ENCODE results near the gene GLIS1.

Gene GLIS1

DNA sequence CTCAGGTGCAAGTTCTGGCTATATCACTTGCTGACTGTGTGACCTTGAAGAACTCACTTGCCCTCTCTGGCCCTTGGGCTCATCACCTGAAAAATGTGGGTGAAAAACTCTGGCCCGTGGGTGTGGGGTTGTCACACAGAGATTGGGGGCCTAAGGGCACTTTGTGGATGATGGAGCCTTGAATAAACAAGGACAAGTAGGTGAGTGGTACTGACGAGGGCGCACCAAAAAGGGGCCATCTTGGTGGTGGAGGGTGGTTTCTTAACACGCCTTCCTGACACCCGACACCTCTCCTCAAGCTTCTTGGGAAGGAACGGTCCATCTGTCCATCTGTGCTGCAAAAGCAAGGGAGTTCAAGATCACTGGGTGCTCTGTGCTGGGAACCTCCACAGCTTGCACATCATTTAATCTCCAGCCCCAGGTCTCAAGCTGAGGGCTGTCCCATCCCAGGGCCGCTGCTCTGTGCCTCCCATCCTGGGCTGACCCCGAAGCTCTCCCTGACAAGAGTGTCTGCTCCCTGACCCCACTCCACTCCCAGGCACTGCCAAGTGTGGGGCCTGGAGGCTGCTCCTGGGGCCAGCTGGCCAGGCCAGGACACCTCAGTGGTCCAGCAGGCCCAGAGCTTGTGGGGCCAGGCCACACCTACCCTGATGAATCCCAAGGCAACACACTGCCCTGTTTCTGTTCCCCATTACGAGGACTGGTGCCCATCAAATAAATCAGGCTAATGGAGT is 97.3 kb downstream of the GLIS1 start:
- H3K4me3 ChIP-seq (ENCODE audit: low read length): no peak overlapping the region
- no peaks in the 10 kb centered on the region for H3K36me3 ChIP-seq (ENCODE audit: insufficient read depth, low read length)
- no peaks in the 10 kb centered on the region for H3K9me3 ChIP-seq (ENCODE audit: insufficient read depth, low read depth, low read length)
- 87% methylated on average over 9 of the region's 9 CpGs for WGBS
- no peak overlapping the region for H3K9ac ChIP-seq (ENCODE audit: low read depth, low read length)
- no peak overlapping the region for H3K27ac ChIP-seq (ENCODE audit: low read depth, low read length)
- H3K4me1 ChIP-seq (ENCODE audit: insufficient read depth, low read length): no peaks in the 10 kb centered on the region
- no peaks in the 10 kb centered on the region for H3K27me3 ChIP-seq (ENCODE audit: insufficient read depth, low read length)

DNA sequence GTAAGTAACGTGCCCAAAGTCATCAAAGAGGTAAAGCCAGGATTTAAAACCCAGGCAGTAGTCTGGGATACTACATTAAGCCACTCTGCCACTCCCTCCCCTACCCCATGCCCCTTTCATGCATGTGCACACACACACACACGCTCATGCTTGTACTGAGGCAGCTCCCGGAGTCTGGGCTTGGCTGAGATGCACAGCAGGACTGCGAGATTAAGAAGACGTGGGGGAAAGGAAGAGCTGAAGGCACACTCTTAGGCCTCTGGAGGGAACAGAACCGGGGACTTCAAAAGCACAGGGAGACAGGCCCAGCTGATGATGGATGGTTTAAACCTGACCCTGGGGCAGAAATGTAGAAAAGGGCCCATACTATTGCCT is 98.3 kb downstream of the GLIS1 start:
- WGBS: 84% methylated on average over 6 of the region's 6 CpGs

DNA sequence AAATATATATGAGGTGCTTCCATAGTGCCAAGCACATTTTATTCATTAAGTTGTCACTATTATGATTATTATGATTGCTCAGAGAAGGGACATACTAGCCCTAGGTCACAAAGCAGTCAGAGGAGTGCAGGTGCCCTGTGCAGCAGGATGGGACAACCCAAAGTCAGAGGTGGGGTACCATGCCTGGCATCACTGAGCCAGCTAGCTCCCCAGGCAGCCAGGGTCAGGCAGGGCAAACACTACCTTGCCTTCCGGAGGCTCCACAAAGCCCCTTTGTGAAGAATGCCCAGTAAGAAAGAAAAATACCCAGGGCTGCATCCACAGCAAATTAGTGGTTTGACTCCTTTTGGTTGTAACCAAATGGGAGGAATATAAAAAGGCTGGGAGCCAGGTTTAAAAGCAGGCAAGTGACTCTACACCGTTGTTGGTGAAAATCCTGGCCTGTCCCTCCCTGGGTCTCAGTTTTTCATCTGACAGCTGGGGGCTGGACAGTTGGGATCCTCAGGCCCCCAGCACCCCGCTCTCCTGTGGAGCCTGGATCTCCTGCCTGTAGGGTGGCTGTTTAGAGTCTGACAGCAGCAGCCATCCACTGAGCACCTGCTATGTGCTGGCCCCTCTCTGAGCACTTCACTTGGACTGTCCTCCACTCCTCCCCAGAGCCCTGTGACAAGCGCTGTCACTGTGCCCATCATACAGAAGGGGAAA is 98.8 kb downstream of the GLIS1 start:
- Histone ChIP-seq H3K4me3 (ENCODE audit: low read length) (no peak overlapping the region), H3K36me3 (ENCODE audit: insufficient read depth, low read length) (no peaks in the 10 kb centered on the region), H3K27me3 (ENCODE audit: insufficient read depth, low read length) (no peaks in the 10 kb centered on the region), H3K9ac (ENCODE audit: low read depth, low read length) (no peak overlapping the region), H3K27ac (ENCODE audit: low read depth, low read length) (no peak overlapping the region), H3K4me1 (ENCODE audit: insufficient read depth, low read length) (peaks cover under 1% of the 10 kb centered on the region; the same call in 1 of the 2 replicates), H3K9me3 (ENCODE audit: insufficient read depth, low read depth, low read length) (no peaks in the 10 kb centered on the region)
- 95% methylated on average over 4 of the region's 4 CpGs for WGBS

More for the DNA sequence above, 98.3 kb downstream of the GLIS1 start:
- Histone ChIP-seq H3K4me3 (ENCODE audit: low read length) (no peak overlapping the region), H3K4me1 (ENCODE audit: insufficient read depth, low read length) (no peaks in the 10 kb centered on the region), H3K36me3 (ENCODE audit: insufficient read depth, low read length) (no peaks in the 10 kb centered on the region), H3K9ac (ENCODE audit: low read depth, low read length) (no peak overlapping the region), H3K27me3 (ENCODE audit: insufficient read depth, low read length) (no peaks in the 10 kb centered on the region), H3K9me3 (ENCODE audit: insufficient read depth, low read depth, low read length) (no peaks in the 10 kb centered on the region), H3K27ac (ENCODE audit: low read depth, low read length) (no peak overlapping the region)

GRCh38 chr1:53639251-53639763 is 99.7 kb downstream of the GLIS1 start:
- H3K9ac ChIP-seq (ENCODE audit: low read depth, low read length): no peak overlapping the region
- no peaks in the 10 kb centered on the region for H3K9me3 ChIP-seq (ENCODE audit: insufficient read depth, low read depth, low read length)
- H3K4me3 ChIP-seq (ENCODE audit: low read length): no peak overlapping the region
- no peaks in the 10 kb centered on the region for H3K36me3 ChIP-seq (ENCODE audit: insufficient read depth, low read length)
- H3K27ac ChIP-seq (ENCODE audit: low read depth, low read length): no peak overlapping the region
- no peaks in the 10 kb centered on the region for H3K27me3 ChIP-seq (ENCODE audit: insufficient read depth, low read length)
- 89% methylated on average over 16 of the region's 16 CpGs for WGBS
- peaks cover 4% of the 10 kb centered on the region; the same call in 1 of the 2 replicates for H3K4me1 ChIP-seq (ENCODE audit: insufficient read depth, low read length)

- no peak overlapping the region for H3K27ac ChIP-seq (ENCODE audit: low read depth, low read length)
- no peaks in the 10 kb centered on the region for H3K36me3 ChIP-seq (ENCODE audit: insufficient read depth, low read length)
- 92% methylated on average over 8 of the region's 8 CpGs for WGBS
- H3K9ac ChIP-seq (ENCODE audit: low read depth, low read length): no peak overlapping the region
- no peak overlapping the region for H3K4me3 ChIP-seq (ENCODE audit: low read length)
- no peaks in the 10 kb centered on the region for H3K9me3 ChIP-seq (ENCODE audit: insufficient read depth, low read depth, low read length)
- H3K4me1 ChIP-seq (ENCODE audit: insufficient read depth, low read length): peaks cover 4% of the 10 kb centered on the region; the same call in 1 of the 2 replicates
- H3K27me3 ChIP-seq (ENCODE audit: insufficient read depth, low read length): no peaks in the 10 kb centered on the region
These were observed 100.5 kb downstream of the GLIS1 start for GRCh38 chr1:53638360-53639035.

DNA sequence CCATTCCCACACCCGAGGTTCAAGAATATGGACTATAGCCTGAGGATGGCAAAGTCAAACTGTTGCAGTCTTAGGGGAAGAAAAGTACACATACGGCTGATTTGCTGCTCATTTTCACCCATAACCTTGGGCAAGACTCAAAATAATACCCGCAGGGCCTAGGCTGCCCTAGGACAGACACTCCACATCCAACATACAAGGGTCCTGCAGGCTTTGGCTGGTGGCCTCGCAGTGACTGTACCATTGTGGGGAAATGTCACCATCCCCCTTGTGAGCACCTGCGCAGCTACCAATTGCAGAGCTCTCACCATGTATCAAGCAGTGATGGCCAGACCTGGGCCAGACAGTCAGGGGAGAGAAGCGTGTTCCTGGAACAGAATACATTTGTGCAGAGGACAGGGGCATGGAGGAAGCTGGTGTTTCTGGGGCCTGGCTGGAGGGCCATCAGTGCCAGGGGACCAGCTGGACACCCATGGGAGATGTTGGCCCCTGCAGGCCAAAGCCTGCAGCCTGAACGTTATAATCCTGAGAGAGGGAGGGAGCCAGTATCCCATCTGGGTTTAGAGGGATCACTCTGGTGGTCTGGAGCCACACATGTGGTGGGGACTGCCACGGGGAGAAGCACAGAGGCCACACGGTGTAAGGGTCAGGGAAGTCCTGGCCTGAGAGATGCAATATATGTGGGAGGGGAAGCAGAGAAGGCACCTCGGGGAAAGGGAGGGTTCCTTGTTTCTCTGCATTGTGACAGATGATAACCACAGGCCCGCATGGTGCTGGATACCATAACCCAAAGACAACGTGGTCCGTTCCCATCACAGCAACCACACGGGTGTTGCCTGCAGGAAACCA is 101.2 kb downstream of the GLIS1 start:
- no peak overlapping the region for H3K27ac ChIP-seq (ENCODE audit: low read depth, low read length)
- 92% methylated on average over 14 of the region's 14 CpGs for WGBS
- H3K9me3 ChIP-seq (ENCODE audit: insufficient read depth, low read depth, low read length): no peaks in the 10 kb centered on the region

GRCh38 chr1:53636621-53637171 is 102.3 kb downstream of the GLIS1 start:
- no peak overlapping the region for H3K9ac ChIP-seq (ENCODE audit: low read depth, low read length)
- no peak overlapping the region for H3K27ac ChIP-seq (ENCODE audit: low read depth, low read length)
- WGBS: 91% methylated on average over 11 of the region's 11 CpGs
- H3K27me3 ChIP-seq (ENCODE audit: insufficient read depth, low read length): no peaks in the 10 kb centered on the region
- H3K4me1 ChIP-seq (ENCODE audit: insufficient read depth, low read length): peaks cover 4% of the 10 kb centered on the region; the same call in 1 of the 2 replicates
- no peaks in the 10 kb centered on the region for H3K36me3 ChIP-seq (ENCODE audit: insufficient read depth, low read length)
- H3K4me3 ChIP-seq (ENCODE audit: low read length): no peak overlapping the region
- H3K9me3 ChIP-seq (ENCODE audit: insufficient read depth, low read depth, low read length): no peaks in the 10 kb centered on the region

More for the DNA sequence above, 101.2 kb downstream of the GLIS1 start:
- H3K36me3 ChIP-seq (ENCODE audit: insufficient read depth, low read length): no peaks in the 10 kb centered on the region
- H3K4me1 ChIP-seq (ENCODE audit: insufficient read depth, low read length): peaks cover 4% of the 10 kb centered on the region; the same call in 1 of the 2 replicates
- H3K27me3 ChIP-seq (ENCODE audit: insufficient read depth, low read length): no peaks in the 10 kb centered on the region
- H3K9ac ChIP-seq (ENCODE audit: low read depth, low read length): no peak overlapping the region
- H3K4me3 ChIP-seq (ENCODE audit: low read length): no peak overlapping the region

GRCh38 chr1:53634571-53634979 is 104.4 kb downstream of the GLIS1 start:
- Histone ChIP-seq H3K9ac (ENCODE audit: low read depth, low read length) (no peak overlapping the region), H3K4me3 (ENCODE audit: low read length) (no peak overlapping the region)

GRCh38 chr1:53633073-53633704 is 105.8 kb downstream of the GLIS1 start:
- H3K4me1 ChIP-seq (ENCODE audit: insufficient read depth, low read length): peaks cover 4% of the 10 kb centered on the region; the same call in 1 of the 2 replicates
- no peaks in the 10 kb centered on the region for H3K9me3 ChIP-seq (ENCODE audit: insufficient read depth, low read depth, low read length)
- H3K4me3 ChIP-seq (ENCODE audit: low read length): no peak overlapping the region
- no peaks in the 10 kb centered on the region for H3K36me3 ChIP-seq (ENCODE audit: insufficient read depth, low read length)
- H3K27me3 ChIP-seq (ENCODE audit: insufficient read depth, low read length): no peaks in the 10 kb centered on the region
- no peak overlapping the region for H3K27ac ChIP-seq (ENCODE audit: low read depth, low read length)
- H3K9ac ChIP-seq (ENCODE audit: low read depth, low read length): no peak overlapping the region
- 92% methylated on average over 13 of the region's 13 CpGs for WGBS

More at GRCh38 chr1:53634571-53634979, 104.4 kb downstream of the GLIS1 start:
- Histone ChIP-seq H3K9me3 (ENCODE audit: insufficient read depth, low read depth, low read length) (no peaks in the 10 kb centered on the region), H3K36me3 (ENCODE audit: insufficient read depth, low read length) (no peaks in the 10 kb centered on the region), H3K27ac (ENCODE audit: low read depth, low read length) (no peak overlapping the region), H3K4me1 (ENCODE audit: insufficient read depth, low read length) (peaks cover 4% of the 10 kb centered on the region; the same call in 1 of the 2 replicates), H3K27me3 (ENCODE audit: insufficient read depth, low read length) (no peaks in the 10 kb centered on the region)
- WGBS: 59% methylated on average over 10 of the region's 10 CpGs

Measured in HUES64 (cell line).